WERI-Rb-1 (cell line): ENCODE results near the gene KSR2.
"Not testable (repeated sequence)": the region's sequence is repeated elsewhere in the genome, so short reads cannot be mapped to it uniquely, and the experiment has no call there.

Experiments used
- DNase-seq: peaks from one replicate; pipeline ENCODE4 v3.0.0-alpha.2; 2020
- H3K27ac ChIP-seq: fragments of 250-450 bp; sonication (Bioruptor Pico); 2 replicates; pipeline ENCODE4 v1.5.1; 2020; ENCODE audit warnings: mild to moderate bottlenecking, moderate library complexity
- H3K27me3 ChIP-seq: fragments of 250-450 bp; sonication (Bioruptor Pico); 2 replicates; pipeline ENCODE4 v1.5.1; 2021; ENCODE audit warnings: mild to moderate bottlenecking, low read depth, moderate library complexity; ENCODE audit not compliant: insufficient read depth, severe bottlenecking
- H3K36me3 ChIP-seq: fragments of 250-450 bp; sonication (Bioruptor Pico); 2 replicates; pipeline ENCODE4 v1.5.1; 2020; ENCODE audit warnings: mild to moderate bottlenecking, moderate library complexity
- H3K4me3 ChIP-seq: 2 replicates; pipeline ENCODE4 v1.5.1; 2011; ENCODE audit warnings: low read depth, mild to moderate bottlenecking, control low read depth, low read length
- H3K9me3 ChIP-seq: fragments of 250-450 bp; sonication (Bioruptor Pico); 2 replicates; pipeline ENCODE4 v1.5.1; 2021; ENCODE audit warnings: mild to moderate bottlenecking, moderate library complexity; ENCODE audit not compliant: severe bottlenecking
- TF ChIP-seq, protein P1 (sequence below): IDR thresholded peaks from 2 replicates; pipeline ENCODE4 v1.5.1; 2011; ENCODE audit warnings: low read depth, mild to moderate bottlenecking, control low read depth, inconsistent platforms, low read length

Gene KSR2

DNA sequence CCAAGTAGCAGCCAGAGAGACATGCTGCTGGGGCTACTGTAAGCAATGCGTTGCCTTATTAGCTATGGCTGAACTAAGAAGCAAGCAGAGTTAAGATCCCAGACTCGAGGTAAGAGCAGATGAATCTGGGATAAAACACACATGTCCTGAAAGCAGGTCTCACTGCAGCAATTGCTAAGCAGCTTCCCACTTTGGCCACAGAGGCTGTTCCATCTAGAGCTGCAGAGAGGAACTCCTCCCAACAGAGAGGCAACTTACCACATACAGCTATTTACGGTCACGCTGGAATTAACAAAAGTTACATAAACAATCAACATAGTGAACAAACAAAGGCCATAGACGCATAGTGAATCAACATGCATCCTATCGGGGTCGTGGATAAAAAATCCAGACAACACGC lies 90.2 kb downstream of the KSR2 start:
- Histone ChIP-seq H3K36me3 (no peaks in the 10 kb centered on the region), H3K27me3 (no peaks in the 10 kb centered on the region), H3K9me3 (no peaks in the 10 kb centered on the region), H3K27ac (no peak overlapping the region), H3K4me3 (no peak overlapping the region)
- DNase-seq = no peak
- TF ChIP-seq, protein P1, sequence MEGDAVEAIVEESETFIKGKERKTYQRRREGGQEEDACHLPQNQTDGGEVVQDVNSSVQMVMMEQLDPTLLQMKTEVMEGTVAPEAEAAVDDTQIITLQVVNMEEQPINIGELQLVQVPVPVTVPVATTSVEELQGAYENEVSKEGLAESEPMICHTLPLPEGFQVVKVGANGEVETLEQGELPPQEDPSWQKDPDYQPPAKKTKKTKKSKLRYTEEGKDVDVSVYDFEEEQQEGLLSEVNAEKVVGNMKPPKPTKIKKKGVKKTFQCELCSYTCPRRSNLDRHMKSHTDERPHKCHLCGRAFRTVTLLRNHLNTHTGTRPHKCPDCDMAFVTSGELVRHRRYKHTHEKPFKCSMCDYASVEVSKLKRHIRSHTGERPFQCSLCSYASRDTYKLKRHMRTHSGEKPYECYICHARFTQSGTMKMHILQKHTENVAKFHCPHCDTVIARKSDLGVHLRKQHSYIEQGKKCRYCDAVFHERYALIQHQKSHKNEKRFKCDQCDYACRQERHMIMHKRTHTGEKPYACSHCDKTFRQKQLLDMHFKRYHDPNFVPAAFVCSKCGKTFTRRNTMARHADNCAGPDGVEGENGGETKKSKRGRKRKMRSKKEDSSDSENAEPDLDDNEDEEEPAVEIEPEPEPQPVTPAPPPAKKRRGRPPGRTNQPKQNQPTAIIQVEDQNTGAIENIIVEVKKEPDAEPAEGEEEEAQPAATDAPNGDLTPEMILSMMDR = no peak

DNA sequence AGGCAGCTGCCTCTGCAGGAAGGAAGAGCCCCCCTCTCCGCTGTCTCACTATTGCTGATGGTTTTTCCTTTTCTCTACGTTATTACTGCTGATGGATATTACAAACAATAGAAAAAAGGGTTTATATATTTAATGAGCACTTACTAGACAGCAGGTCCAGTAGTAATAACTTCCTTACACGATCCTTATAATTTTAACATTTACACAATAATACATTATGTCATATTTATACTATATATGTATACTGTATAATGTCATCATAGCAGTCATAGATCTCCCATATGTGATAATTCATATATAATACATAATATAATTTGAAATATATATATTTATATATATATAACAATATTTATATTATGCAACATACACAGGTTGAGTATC lies 92.4 kb downstream of the KSR2 start:
- no peak for DNase-seq
- H3K27me3 ChIP-seq = no peaks in the 10 kb centered on the region
- H3K27ac ChIP-seq = no peak overlapping the region
- H3K36me3 ChIP-seq = no peaks in the 10 kb centered on the region
- TF ChIP-seq, protein P1 = no peak
- no peak overlapping the region for H3K4me3 ChIP-seq
- no peaks in the 10 kb centered on the region for H3K9me3 ChIP-seq

- TF ChIP-seq, protein P1 = no peak
- Histone ChIP-seq H3K36me3 (no peaks in the 10 kb centered on the region), H3K4me3 (no peak overlapping the region), H3K27me3 (no peaks in the 10 kb centered on the region), H3K27ac (no peak overlapping the region), H3K9me3 (no peaks in the 10 kb centered on the region)
- DNase-seq = no peak
Measured at GRCh38 chr12:117875744-117876435, 92.9 kb downstream of the KSR2 start.

GRCh38 chr12:117874842-117875434 lies 93.9 kb downstream of the KSR2 start:
- peak; percentile 75 for DNase-seq
- H3K4me3 ChIP-seq = no peak overlapping the region

DNA sequence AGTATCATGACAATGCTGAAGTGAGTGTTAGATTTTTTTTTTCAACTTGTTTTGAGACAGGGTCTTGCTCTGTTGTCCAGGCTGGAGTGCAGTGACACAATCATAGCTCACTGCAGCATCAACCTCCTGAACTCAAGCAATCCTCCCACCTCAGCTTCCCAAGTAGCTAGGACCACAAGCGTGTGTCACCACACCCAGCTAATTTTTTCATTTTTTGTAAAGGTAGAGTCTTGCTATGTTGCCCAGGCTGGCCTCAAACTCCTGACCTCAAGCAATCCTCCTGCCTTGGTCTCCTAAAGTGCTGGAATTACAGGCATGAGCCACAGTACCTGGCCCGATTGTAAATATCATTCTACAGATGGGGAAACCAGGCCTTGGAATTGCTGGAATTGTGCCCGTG lies 94.6 kb downstream of the KSR2 start:
- H3K4me3 ChIP-seq, H3K9me3 ChIP-seq, H3K36me3 ChIP-seq, H3K27ac ChIP-seq, H3K27me3 ChIP-seq, DNase-seq: not testable (repeated sequence)

More at GRCh38 chr12:117874842-117875434, 93.9 kb downstream of the KSR2 start:
- Histone ChIP-seq H3K27ac (no peak overlapping the region), H3K27me3 (no peaks in the 10 kb centered on the region), H3K9me3 (no peaks in the 10 kb centered on the region), H3K36me3 (no peaks in the 10 kb centered on the region)
- TF ChIP-seq, protein P1 = peak; percentile 72

DNA sequence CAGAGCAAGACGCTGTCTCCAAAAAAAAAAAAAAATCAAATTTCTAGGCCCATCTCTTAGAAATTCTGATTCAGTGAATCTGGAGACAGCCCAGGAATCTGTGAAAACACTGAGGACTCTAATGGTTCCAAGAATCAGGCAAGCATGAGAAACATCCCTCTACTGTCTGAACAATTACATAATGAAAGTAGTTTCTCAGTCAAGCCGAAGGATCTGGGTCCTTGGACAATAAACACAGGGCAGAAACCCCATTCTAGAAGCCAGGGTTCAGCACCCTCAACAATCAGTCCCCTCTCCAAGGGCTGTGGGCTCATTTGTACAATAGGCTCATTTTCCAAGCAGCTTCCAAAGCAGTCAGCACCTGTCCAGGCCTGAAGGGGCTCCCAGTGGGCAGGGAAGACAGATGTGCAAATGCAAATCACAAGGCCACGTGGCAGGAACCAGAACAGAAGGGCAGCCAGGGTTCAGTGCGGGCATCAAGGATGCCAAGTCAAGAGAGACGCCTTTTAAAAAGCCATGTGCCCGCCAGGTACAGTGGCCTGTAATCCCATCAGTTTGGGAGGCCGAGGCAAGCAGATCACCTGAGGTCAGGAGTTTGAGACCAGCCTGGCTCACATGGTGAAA lies 96.1 kb downstream of the KSR2 start:
- DNase-seq = no peak
- H3K36me3 ChIP-seq = no peaks in the 10 kb centered on the region
- TF ChIP-seq, protein P1 = no peak
- H3K4me3 ChIP-seq = no peak overlapping the region
- H3K27me3 ChIP-seq = no peaks in the 10 kb centered on the region
- no peak overlapping the region for H3K27ac ChIP-seq
- no peaks in the 10 kb centered on the region for H3K9me3 ChIP-seq
